Spleen (tissue), 11 donors: ENCODE results near the gene MYCN. TPM values are rescaled to one million over a fixed set of nuclear protein-coding genes. Genes with fewer than 3 reads are reported as not detected.

Experiments used
- DNase-seq: peaks from one replicate; pipeline ENCODE4 v3.0.0-alpha.2; 2020
- H3K27ac ChIP-seq, 8 donors: fragments of 200-600 bp; sonication (generic) in 7 of 8; 1 replicate in 4 of 8; 2 replicates in 4 of 8; pipeline versions ENCODE4 v1.5.0 to v1.8.0; 2016 to 2021; ENCODE audit warnings: inconsistent platforms in 4 of 8, mild to moderate bottlenecking in 4 of 8, moderate library complexity in 1 of 8
- H3K27me3 ChIP-seq, 7 donors: fragments of 200-600 bp; sonication (generic) in 6 of 7; replicated peaks in 1 of 7; 1 replicate in 4 of 7; 2 replicates in 3 of 7; pipeline versions ENCODE4 v1.5.0 to v1.8.0; 2016 to 2021; ENCODE audit warnings: inconsistent platforms in 3 of 7, mild to moderate bottlenecking in 1 of 7
- H3K36me3 ChIP-seq, 6 donors: fragments of 200-600 bp; sonication (generic) in 5 of 6; 1 replicate in 4 of 6; 2 replicates in 2 of 6; pipeline versions ENCODE4 v1.5.0 to v1.8.0; 2016 to 2021; ENCODE audit warnings: inconsistent platforms in 2 of 6
- H3K4me1 ChIP-seq, 6 donors: fragments of 200-600 bp; sonication (generic) in 5 of 6; 1 replicate in 3 of 6; 2 replicates in 3 of 6; pipeline versions ENCODE4 v1.5.0 to v1.8.0; 2016 to 2021; ENCODE audit warnings: inconsistent platforms in 3 of 6
- H3K4me3 ChIP-seq, 8 donors: fragments of 200-600 bp; sonication (generic) in 7 of 8; 1 replicate in 4 of 8; 2 replicates in 4 of 8; pipeline versions ENCODE4 v1.5.0 to v1.8.0; 2016 to 2021; ENCODE audit warnings: inconsistent platforms in 4 of 8, mild to moderate bottlenecking in 4 of 8, moderate library complexity in 2 of 8
- H3K9me3 ChIP-seq, 8 donors: fragments of 200-600 bp; sonication (generic) in 7 of 8; 1 replicate in 4 of 8; 2 replicates in 4 of 8; pipeline versions ENCODE4 v1.5.0 to v1.8.0; 2016 to 2021; ENCODE audit warnings: inconsistent platforms in 4 of 8
- POLR2A ChIP-seq, 3 donors: fragments of 450-650 bp; IDR thresholded peaks; one replicate each; pipeline ENCODE4 v1.5.1; 2017; ENCODE audit warnings: antibody characterized with exemption in 3 of 3, mild to moderate bottlenecking in 1 of 3
- POLR2AphosphoS5 ChIP-seq, 3 donors: sonication (generic); formaldehyde crosslinking; IDR thresholded peaks; one replicate each; pipeline ENCODE4 v1.5.1; 2017; ENCODE audit warnings: antibody characterized with exemption in 3 of 3
- WGBS, 5 donors: extraction: QIAGEN DNeasy Blood & Tissue Kit in 3 of 5; methylation state at CpG; one replicate each; pipeline versions ENCODE4 v1.1.5 to v1.1.7; 2013 to 2018; 5-methylcytosine and 5-hydroxymethylcytosine counted together
- intact Hi-C: fragments of 100-400 bp; cut with DNase I; formaldehyde crosslinking; loops from one replicate; pipeline ENCODE4 v1.15.0; 2023; ENCODE audit warnings: low total_unique reads
- polyA plus RNA-seq, 3 donors: library from polyadenylated mRNA; stranded (reverse); fragments of 200-250 nt; gene quantifications; one replicate each; pipeline ENCODE4 v1.2.1, GENCODE V29; 2013
- total RNA-seq, 7 donors: library from RNA; depleted of rRNA in 3 of 7; stranded (reverse); fragments of >200 nt in 3 of 7; fragmentation: NEBNext Ultra II Directional in 4 of 7; extraction: Animal tissue kit (Norgen Biotek cat#: 25700) in 4 of 7; gene quantifications; one replicate each; pipeline versions ENCODE4 v1.1.0 to v1.2.1, GENCODE V29; 2016 to 2021
- TF ChIP-seq, protein P1 (sequence below), 11 experiments: fragments of 200-600 bp in 7 of 11; fragments of 450-650 bp in 4 of 11; sonication (generic) in 4 of 11; IDR thresholded peaks in 8 of 11; conservative IDR thresholded peaks in 3 of 11; 1 replicate in 7 of 11; 2 replicates in 4 of 11; pipeline versions ENCODE4 v1.4.0 to v1.8.0; 2016 to 2021; ENCODE audit warnings: antibody characterized with exemption in 11 of 11, inconsistent platforms in 4 of 11, mild to moderate bottlenecking in 1 of 11
- donor health status: healthy with polysubstance abuse.
- donor health status: DM: no; HTN: no; CAD: no; lungs with moderate emphysema.
- donor health status: DM: no; HTN: no; CAD: no.
- donor health status: Bipolar disorder and iron deficiency.
- donor health status: healthy.
- donor health status: DM: no; HTN: no; CAD: no.
- donor health status: DM: yes; HTN: yes; CAD: no.

Gene MYCN
- total and polyA plus RNA-seq, 10 donors: 0.03 to 1.3 (median 0.33) TPM; not detected in 2

DNA sequence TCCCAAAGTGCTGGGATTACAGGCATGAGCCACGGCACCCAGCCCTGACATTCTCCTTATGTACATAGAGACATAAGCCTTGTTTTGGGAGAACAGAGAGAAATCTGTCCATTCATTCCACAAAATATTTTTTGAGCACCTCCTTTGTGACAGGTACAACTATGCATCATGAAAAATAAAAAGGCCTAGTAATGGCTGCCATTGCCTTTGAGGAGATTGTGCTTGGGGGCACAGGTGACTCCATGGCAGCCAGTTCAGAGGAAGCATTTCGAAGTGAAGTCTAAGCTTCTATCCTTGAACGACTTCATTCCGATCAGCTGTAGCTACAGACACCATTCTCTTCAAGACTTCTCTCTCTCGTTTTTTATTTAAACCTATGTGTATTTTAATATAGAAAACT lies 10.5 kb upstream of the MYCN start:
- 83 to 94% (median 89%) methylated on average over 5 of the region's 5 CpGs for whole genome bisulfite sequencing, 5 donors
- Histone ChIP-seq H3K4me1 (no peaks in the 10 kb centered on the region), H3K27ac (no peak overlapping the region), H3K27me3 (no peaks in the 10 kb centered on the region), H3K9me3 (no peaks in the 10 kb centered on the region), H3K36me3 (no peaks in the 10 kb centered on the region), H3K4me3 (no peak overlapping the region)
- no peak for TF ChIP-seq POLR2A (IDR thresholded peaks at IDR 0.05)
- no peak for TF ChIP-seq POLR2AphosphoS5 (IDR thresholded peaks at IDR 0.05)
- TF ChIP-seq, protein P1, sequence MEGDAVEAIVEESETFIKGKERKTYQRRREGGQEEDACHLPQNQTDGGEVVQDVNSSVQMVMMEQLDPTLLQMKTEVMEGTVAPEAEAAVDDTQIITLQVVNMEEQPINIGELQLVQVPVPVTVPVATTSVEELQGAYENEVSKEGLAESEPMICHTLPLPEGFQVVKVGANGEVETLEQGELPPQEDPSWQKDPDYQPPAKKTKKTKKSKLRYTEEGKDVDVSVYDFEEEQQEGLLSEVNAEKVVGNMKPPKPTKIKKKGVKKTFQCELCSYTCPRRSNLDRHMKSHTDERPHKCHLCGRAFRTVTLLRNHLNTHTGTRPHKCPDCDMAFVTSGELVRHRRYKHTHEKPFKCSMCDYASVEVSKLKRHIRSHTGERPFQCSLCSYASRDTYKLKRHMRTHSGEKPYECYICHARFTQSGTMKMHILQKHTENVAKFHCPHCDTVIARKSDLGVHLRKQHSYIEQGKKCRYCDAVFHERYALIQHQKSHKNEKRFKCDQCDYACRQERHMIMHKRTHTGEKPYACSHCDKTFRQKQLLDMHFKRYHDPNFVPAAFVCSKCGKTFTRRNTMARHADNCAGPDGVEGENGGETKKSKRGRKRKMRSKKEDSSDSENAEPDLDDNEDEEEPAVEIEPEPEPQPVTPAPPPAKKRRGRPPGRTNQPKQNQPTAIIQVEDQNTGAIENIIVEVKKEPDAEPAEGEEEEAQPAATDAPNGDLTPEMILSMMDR (IDR thresholded peaks at IDR 0.05 in 8 of 11, conservative IDR thresholded peaks at IDR 0.05 in 3 of 11): no peak
- no peak for DNase-seq
- intact Hi-C loops: no loop called here

DNA sequence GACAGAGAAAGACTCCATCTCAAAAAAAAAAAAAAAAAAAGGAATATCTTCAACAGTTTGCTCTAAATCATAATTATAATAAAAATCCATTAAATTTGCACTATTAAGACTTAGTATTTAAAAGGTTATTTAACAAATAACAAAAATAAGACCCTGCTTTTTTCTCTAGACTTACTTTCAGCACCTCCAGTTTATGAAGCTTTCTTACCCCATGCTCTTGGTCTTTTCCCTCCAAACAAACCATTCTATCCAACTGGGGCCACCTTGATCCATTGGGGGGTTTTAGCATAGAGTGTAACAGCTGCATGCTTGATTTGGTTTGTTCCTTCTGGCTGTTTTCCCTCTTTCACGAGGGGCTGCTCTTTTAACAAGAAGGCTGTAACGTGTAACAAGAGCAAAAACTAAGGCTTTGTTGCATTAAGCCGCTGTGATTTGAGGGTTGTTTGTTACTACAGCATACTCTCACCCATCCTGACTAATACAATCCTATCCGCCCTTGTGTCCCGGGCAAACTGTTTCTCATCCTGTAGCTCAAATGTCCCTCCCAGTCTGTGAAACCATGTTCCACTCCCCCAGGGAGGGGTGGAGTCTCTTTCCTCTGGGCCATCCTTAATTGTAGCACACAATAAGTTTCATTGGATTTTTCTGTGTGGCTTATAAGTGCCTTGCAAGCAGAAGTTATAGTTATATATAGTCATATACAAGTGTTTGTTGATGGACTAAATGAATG lies 9.6 kb upstream of the MYCN start:
- 85 to 92% (median 87%) methylated on average over 5 of the region's 5 CpGs for WGBS, 5 donors
- Histone ChIP-seq H3K4me1 (no peaks in the 10 kb centered on the region), H3K36me3 (no peaks in the 10 kb centered on the region), H3K27me3 (no peaks in the 10 kb centered on the region), H3K9me3 (no peaks in the 10 kb centered on the region), H3K4me3 (no peak overlapping the region), H3K27ac (no peak overlapping the region)
- DNase-seq: no peak
- TF ChIP-seq, protein P1 (IDR thresholded peaks at IDR 0.05 in 8 of 11, conservative IDR thresholded peaks at IDR 0.05 in 3 of 11): no peak
- intact Hi-C loops: no loop called here

DNA sequence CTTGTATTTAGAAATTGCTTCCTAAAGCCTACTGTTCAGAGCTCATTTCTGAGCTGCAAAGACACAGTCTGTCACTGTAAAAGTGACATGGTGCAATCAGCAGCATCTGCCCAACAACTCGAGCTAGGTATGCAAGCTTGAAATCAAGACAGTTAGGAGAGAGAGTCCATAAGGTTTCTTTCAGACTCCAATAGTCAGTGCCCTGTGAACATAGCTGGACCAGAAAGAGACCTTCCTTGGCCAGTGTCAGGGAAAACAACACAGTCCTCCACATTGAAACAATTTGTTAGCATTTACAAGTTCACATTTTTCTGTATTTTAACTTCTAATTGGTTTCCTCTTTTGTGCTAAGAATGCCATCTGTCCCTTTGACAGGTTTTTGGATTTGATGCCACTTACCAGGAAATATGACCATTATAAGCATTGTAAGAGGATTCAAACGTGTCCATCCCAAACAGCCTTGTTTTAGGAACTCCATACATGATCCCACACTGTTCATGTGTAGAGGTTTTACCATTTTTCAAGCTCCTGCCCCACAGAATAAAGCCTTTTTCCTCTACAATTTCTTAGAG lies 8.9 kb upstream of the MYCN start:
- Histone ChIP-seq H3K27ac (no peak overlapping the region), H3K36me3 (no peaks in the 10 kb centered on the region), H3K27me3 (no peaks in the 10 kb centered on the region), H3K4me1 (no peaks in the 10 kb centered on the region), H3K9me3 (no peaks in the 10 kb centered on the region), H3K4me3 (no peak overlapping the region)
- 31 to 44% (median 36%) methylated on average over 2 of the region's 2 CpGs for WGBS, 5 donors
- intact Hi-C loops: no loop called here
- TF ChIP-seq, protein P1 (IDR thresholded peaks at IDR 0.05 in 8 of 11, conservative IDR thresholded peaks at IDR 0.05 in 3 of 11): no peak
- no peak for DNase-seq

DNA sequence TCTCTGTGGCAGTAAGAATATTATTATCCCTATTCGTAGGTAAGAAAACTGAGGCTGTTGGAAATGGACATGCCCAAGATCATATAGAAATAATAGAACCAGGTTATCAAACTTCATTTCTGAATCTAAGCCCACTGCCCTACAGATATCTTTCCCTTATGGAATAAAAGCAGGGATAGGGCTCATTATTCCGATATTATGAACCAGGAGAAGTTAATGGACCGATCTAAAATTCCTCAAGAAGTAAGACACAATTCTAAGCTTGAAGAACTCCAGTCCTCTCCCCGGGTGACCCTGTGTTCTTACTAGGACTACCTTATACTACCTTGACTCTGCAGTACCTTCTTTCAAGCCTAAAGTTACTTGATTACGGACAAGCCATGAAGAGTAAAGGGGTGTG lies 8.4 kb upstream of the MYCN start:
- intact Hi-C loops: no loop called here
- TF ChIP-seq POLR2AphosphoS5 (IDR thresholded peaks at IDR 0.05) (no peak), POLR2A (IDR thresholded peaks at IDR 0.05) (no peak)
- TF ChIP-seq, protein P1 (IDR thresholded peaks at IDR 0.05 in 8 of 11, conservative IDR thresholded peaks at IDR 0.05 in 3 of 11): no peak
- Histone ChIP-seq H3K27me3 (peaks cover 0 to 5% (median 0%) of the 10 kb centered on the region in 7 donors), H3K4me3 (no peak overlapping the region), H3K4me1 (no peaks in the 10 kb centered on the region), H3K27ac (no peak overlapping the region), H3K36me3 (no peaks in the 10 kb centered on the region), H3K9me3 (no peaks in the 10 kb centered on the region)
- DNase-seq: no peak
- 86 to 93% (median 91%) methylated on average over 5 of the region's 5 CpGs for whole genome bisulfite sequencing, 5 donors
